C4-2B (cell line): Measurements from ENCODE around the gene RAB6A.

ENCODE experiments used
- CTCF ChIP-seq: fragments of 450-650 bp; conservative IDR thresholded peaks from 2 replicates; pipeline ENCODE4 v1.5.1; 2017; ENCODE audit warnings: mild to moderate bottlenecking
- ZFX ChIP-seq: fragments of 450-650 bp; IDR thresholded peaks from 2 replicates; pipeline ENCODE4 v1.6.1; 2017

GRCh38 chr11:73693899-73694525, 66.9 kb downstream of the RAB6A start:
- no peak for TF ChIP-seq CTCF
- no peak for TF ChIP-seq ZFX
